HUES64 (cell line): ENCODE data around the gene LIMK2.
"Not testable (repeated sequence)": the region's sequence is repeated elsewhere in the genome, so short reads cannot be mapped to it uniquely, and the experiment has no call there.

Experiments used
- H3K27ac ChIP-seq: 2 replicates; pipeline ENCODE4 v1.7.0; 2013; ENCODE audit warnings: low read depth, low read length, inconsistent platforms
- H3K27me3 ChIP-seq: 2 replicates; pipeline ENCODE4 v1.6.1; 2013; ENCODE audit warnings: mild to moderate bottlenecking, low read length; ENCODE audit not compliant: insufficient read depth
- H3K36me3 ChIP-seq: 2 replicates; pipeline ENCODE4 v1.6.1; 2013; ENCODE audit warnings: mild to moderate bottlenecking, low read length; ENCODE audit not compliant: insufficient read depth
- H3K4me1 ChIP-seq: 2 replicates; pipeline ENCODE4 v1.6.1; 2013; ENCODE audit warnings: mild to moderate bottlenecking, low read length, moderate library complexity; ENCODE audit not compliant: insufficient read depth
- H3K4me3 ChIP-seq: 2 replicates; pipeline ENCODE4 v1.5.1; 2013; ENCODE audit warnings: mild to moderate bottlenecking, low read length, moderate library complexity
- H3K9ac ChIP-seq: 2 replicates; pipeline ENCODE4 v1.6.1; 2013; ENCODE audit warnings: mild to moderate bottlenecking, low read depth, low read length
- H3K9me3 ChIP-seq: 2 replicates; pipeline ENCODE4 v1.6.1; 2013; ENCODE audit warnings: low read depth, low read length; ENCODE audit not compliant: insufficient read depth
- WGBS: fragments of 150-250, 120-280 bp; methylation state at CpG from one replicate; pipeline ENCODE4 v1.1.7; 2013; ENCODE audit warnings: missing lambda C conversion rate; 5-methylcytosine and 5-hydroxymethylcytosine counted together

Gene LIMK2

GRCh38 chr22:31244943-31245451 is 32.9 kb downstream of the LIMK2 start:
- no peak overlapping the region for H3K4me3 ChIP-seq
- H3K27me3 ChIP-seq, result no peaks in the 10 kb centered on the region
- H3K27ac ChIP-seq, result peak overlapping the region; percentile 78
- 99% methylated on average over 7 of the region's 7 CpGs for WGBS
- H3K4me1 ChIP-seq, result peaks cover 48% of the 10 kb centered on the region
- H3K9ac ChIP-seq, result no peak overlapping the region; the same call in 1 of the 2 replicates
- peaks cover 8% of the 10 kb centered on the region; the same call in 1 of the 2 replicates for H3K36me3 ChIP-seq
- H3K9me3 ChIP-seq, result no peaks in the 10 kb centered on the region

DNA sequence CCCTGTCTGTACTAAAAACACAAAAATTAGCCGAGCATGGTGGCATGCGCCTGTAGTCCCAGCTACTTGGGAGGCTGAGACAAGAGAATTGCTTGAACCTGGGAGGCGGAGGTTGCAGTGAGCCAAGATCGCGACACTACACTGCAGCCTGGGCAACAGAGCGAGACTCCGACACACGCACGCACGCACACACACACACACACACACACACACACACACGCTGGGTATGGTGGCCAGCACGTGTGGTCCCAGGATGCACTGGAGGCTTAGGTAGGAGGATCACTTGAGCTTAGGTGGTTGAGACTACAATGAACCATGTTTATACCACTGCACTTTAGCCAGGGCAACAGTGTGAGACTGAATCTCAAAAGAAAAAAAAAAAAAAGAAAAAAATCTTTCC is 33.9 kb downstream of the LIMK2 start:
- not testable (repeated sequence) for H3K9ac ChIP-seq, H3K27ac ChIP-seq, H3K36me3 ChIP-seq, H3K4me3 ChIP-seq, H3K27me3 ChIP-seq, H3K9me3 ChIP-seq
- H3K4me1 ChIP-seq, result peaks cover 44% of the 10 kb centered on the region
- WGBS, result 94% methylated on average over 12 of the region's 12 CpGs

- Histone ChIP-seq H3K36me3 (0 out of 2 replicates have a peak, but pooled peaks cover 7% of the 10 kb centered on the region), H3K27ac (no peak overlapping the region), H3K4me1 (peaks cover 37% of the 10 kb centered on the region), H3K4me3 (no peak overlapping the region), H3K9ac (no peak overlapping the region), H3K9me3 (no peaks in the 10 kb centered on the region), H3K27me3 (no peaks in the 10 kb centered on the region)
- 96% methylated on average over 2 of the region's 2 CpGs for WGBS
These were observed 34.6 kb downstream of the LIMK2 start for GRCh38 chr22:31246687-31247086.

GRCh38 chr22:31247726-31248125 is 35.6 kb downstream of the LIMK2 start:
- peaks cover 35% of the 10 kb centered on the region for H3K4me1 ChIP-seq

DNA sequence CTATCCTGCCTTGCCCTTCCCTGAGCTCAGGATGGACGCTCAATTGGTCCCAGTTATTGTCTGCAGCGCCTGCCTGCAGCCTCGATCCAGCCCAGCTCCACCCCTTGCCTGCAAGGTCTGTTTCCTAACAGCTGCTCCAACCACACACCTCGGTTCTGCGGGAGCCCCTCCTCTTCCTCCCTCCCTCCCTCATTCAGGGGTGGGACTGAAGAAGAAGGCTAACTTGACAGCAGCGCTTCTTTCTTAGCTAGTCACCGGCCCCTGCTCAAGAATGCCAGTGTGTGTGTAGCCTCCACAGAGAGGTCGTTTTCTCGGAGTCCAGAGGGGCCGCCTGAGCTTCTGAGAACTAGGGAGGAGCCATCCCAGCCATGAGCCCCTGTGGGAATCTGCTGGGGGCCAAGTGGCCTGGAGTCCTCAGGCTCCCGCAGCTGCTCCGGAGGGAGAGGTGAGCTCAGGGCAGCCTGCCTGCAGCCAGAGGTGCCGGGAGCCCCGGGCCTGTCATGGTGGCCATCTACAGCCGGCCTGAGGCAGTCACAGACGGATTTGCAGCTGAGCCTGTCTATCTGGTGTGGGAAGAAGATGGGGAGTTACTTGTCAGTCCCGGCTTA is 36.1 kb downstream of the LIMK2 start:
- H3K4me3 ChIP-seq, result peak overlapping the region; percentile 24
- no peaks in the 10 kb centered on the region for H3K9me3 ChIP-seq
- H3K27me3 ChIP-seq, result no peaks in the 10 kb centered on the region
- WGBS, result 40% methylated on average over 17 of the region's 17 CpGs
- peak overlapping the region; percentile 61; the same call in 1 of the 2 replicates for H3K27ac ChIP-seq
- 0 out of 2 replicates have a peak, but pooled peaks cover 4% of the 10 kb centered on the region for H3K36me3 ChIP-seq
- H3K4me1 ChIP-seq, result peaks cover 35% of the 10 kb centered on the region
- peak overlapping the region; percentile 27; the same call in 1 of the 2 replicates for H3K9ac ChIP-seq

More at GRCh38 chr22:31247726-31248125, 35.6 kb downstream of the LIMK2 start:
- Histone ChIP-seq H3K4me3 (peak overlapping the region; percentile 24), H3K27me3 (no peaks in the 10 kb centered on the region), H3K9ac (peak overlapping the region; percentile 27; the same call in 1 of the 2 replicates), H3K27ac (no peak overlapping the region), H3K36me3 (0 out of 2 replicates have a peak, but pooled peaks cover 4% of the 10 kb centered on the region), H3K9me3 (no peaks in the 10 kb centered on the region)
- 71% methylated on average over 1 of the region's 1 CpG for WGBS

GRCh38 chr22:31248965-31249958 is 37.2 kb downstream of the LIMK2 start:
- Histone ChIP-seq H3K27me3 (no peaks in the 10 kb centered on the region), H3K4me3 (peak overlapping the region; percentile 24; the same call in 1 of the 2 replicates), H3K4me1 (peaks cover 26% of the 10 kb centered on the region), H3K27ac (no peak overlapping the region), H3K36me3 (0 out of 2 replicates have a peak, but pooled peaks cover 4% of the 10 kb centered on the region), H3K9ac (no peak overlapping the region), H3K9me3 (no peaks in the 10 kb centered on the region)
- 87% methylated on average over 9 of the region's 9 CpGs for WGBS

DNA sequence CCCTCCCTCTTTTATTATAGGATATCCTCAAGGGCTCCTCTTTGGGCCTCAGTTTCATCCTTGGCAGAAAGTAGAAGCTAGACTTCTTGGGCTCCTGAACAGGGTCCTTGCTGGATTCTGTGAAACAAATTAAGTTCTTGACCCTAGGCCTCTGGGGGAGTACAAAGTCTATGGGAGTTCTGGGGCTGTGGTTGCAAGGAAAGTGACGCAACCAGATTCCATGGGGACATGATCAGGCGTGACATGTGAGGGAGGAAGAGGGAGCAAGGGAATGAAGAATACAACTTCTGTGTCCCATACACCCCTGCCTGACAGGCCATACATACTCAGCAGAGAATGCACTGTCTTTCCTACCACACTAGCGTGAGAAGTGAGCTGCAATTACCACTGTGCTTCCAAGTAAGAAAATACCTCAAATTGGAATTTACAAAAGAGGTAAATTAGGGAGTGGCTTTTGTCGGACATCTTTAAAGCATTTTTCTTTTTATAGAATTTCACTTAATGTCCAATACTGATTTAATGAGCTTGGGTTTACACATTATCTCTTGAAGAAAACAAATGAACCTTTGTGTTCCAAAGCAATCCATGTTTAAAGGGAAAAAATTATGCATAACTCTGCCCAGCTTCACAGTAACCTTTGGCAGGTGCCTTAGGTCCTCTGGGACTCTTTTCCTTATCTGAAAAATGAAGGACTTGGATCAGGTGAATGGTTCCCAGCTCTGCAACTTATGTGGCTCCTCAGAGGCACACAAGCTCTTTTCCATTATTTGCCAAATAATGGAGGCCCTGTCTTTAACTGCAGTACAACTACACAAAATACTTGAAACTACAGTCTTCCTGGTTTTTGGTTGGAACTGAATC is 38.9 kb downstream of the LIMK2 start:
- H3K36me3 ChIP-seq, result 0 out of 2 replicates have a peak, but pooled peaks cover 4% of the 10 kb centered on the region
- no peak overlapping the region for H3K27ac ChIP-seq
- H3K4me1 ChIP-seq, result peaks cover 18% of the 10 kb centered on the region; the same call in 1 of the 2 replicates
- H3K9me3 ChIP-seq, result no peaks in the 10 kb centered on the region
- no peak overlapping the region for H3K9ac ChIP-seq
- H3K4me3 ChIP-seq, result no peak overlapping the region
- WGBS, result 90% methylated on average over 3 of the region's 4 CpGs
- H3K27me3 ChIP-seq, result no peaks in the 10 kb centered on the region

DNA sequence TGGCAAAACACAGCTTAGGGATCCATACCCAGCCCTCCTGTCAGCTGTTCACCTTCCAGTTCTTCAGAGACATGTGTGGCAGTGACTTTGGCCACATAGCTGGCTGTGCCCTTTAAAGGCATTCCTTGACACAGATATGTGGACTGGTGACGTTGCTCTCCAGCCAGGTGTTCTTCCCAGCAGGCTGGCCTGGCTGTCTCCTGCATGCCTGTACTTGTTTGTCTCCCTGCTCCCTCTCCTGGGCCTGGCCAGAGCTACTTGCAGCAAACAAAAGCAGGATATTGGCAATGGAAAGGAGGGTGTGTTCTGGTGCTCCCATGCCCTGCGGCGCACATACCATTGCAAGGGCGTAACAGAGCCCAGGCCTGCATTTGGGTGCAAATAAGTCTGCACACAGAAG is 41.9 kb downstream of the LIMK2 start:
- 85% methylated on average over 4 of the region's 4 CpGs for WGBS
- Histone ChIP-seq H3K27me3 (no peaks in the 10 kb centered on the region), H3K9me3 (no peaks in the 10 kb centered on the region), H3K4me3 (no peak overlapping the region), H3K9ac (no peak overlapping the region), H3K36me3 (peaks cover 12% of the 10 kb centered on the region), H3K27ac (peak overlapping the region; percentile 2; the same call in 1 of the 2 replicates), H3K4me1 (peaks cover under 1% of the 10 kb centered on the region; the same call in 1 of the 2 replicates)

GRCh38 chr22:31259798-31260473 is 47.8 kb downstream of the LIMK2 start:
- Histone ChIP-seq H3K4me1 (no peaks in the 10 kb centered on the region), H3K27ac (no peak overlapping the region), H3K9ac (no peak overlapping the region), H3K9me3 (no peaks in the 10 kb centered on the region), H3K27me3 (no peaks in the 10 kb centered on the region), H3K36me3 (peaks cover 58% of the 10 kb centered on the region), H3K4me3 (no peak overlapping the region)
- WGBS, result 95% methylated on average over 8 of the region's 8 CpGs

GRCh38 chr22:31260474-31260856 is 48.4 kb downstream of the LIMK2 start:
- Histone ChIP-seq H3K9me3 (no peaks in the 10 kb centered on the region), H3K36me3 (peaks cover 58% of the 10 kb centered on the region)
- 92% methylated on average over 3 of the region's 3 CpGs for WGBS

More at GRCh38 chr22:31260474-31260856, 48.4 kb downstream of the LIMK2 start:
- H3K27me3 ChIP-seq, result no peaks in the 10 kb centered on the region
- no peak overlapping the region for H3K4me3 ChIP-seq
- no peak overlapping the region for H3K27ac ChIP-seq
- no peak overlapping the region for H3K9ac ChIP-seq
- no peaks in the 10 kb centered on the region for H3K4me1 ChIP-seq
